AG04449 (cell line): Measurements from ENCODE around the gene TRHDE.

Experiments
- CTCF ChIA-PET: fragments of 350-600 bp; formaldehyde crosslinking; extraction: SDS; loops from one replicate; lab custom pipeline; 2021; ENCODE audit warnings: antibody characterized with exemption; lab: Yijun Ruan, JAX
- POLR2A ChIA-PET: fragments of 400-600, 350-600 bp; formaldehyde crosslinking; extraction: SDS; loops from one replicate; lab custom pipeline; 2020; ENCODE audit warnings: antibody characterized with exemption, inconsistent platforms; lab: Yijun Ruan, JAX
- DNase-seq: peaks from one replicate; pipeline ENCODE4 v3.0.0-alpha.2; 2010; ENCODE audit warnings: low read depth, low spot score
- H3K4me3 ChIP-seq: 2 replicates; pipeline ENCODE4 v1.5.1; 2011; ENCODE audit warnings: low read depth, mild to moderate bottlenecking, control low read depth, low read length
- TF ChIP-seq, protein P1 (sequence below): IDR thresholded peaks from one replicate; pipeline ENCODE4 v1.5.1; 2011; ENCODE audit warnings: mild to moderate bottlenecking, moderate library complexity, low read length, control low read depth, inconsistent platforms; ENCODE audit not compliant: insufficient read depth; ENCODE audit errors: missing control alignments

Gene TRHDE

DNA sequence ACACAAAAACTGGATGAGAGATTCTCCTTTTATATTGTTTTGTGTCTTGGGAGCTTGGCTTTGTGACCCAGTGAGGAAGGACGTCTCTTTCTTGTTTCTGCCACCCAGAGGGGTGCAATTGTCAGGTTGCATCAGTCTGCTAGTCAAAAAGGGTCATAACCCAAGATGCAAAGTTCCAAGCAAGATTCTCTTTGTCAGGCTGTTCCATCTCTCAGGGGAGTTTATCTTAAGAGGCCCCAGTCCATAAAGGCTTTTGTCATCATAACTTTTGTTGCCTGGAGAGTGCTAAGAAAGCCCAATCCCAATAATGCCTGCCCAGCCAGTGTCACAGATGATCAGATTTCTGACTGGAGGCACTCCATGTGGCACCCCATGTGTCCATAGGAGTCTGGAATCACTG, 444.9 kb downstream of the TRHDE start:
- ChIA-PET POLR2A (no interaction called here), CTCF (no interaction called here)
- TF ChIP-seq, protein P1, sequence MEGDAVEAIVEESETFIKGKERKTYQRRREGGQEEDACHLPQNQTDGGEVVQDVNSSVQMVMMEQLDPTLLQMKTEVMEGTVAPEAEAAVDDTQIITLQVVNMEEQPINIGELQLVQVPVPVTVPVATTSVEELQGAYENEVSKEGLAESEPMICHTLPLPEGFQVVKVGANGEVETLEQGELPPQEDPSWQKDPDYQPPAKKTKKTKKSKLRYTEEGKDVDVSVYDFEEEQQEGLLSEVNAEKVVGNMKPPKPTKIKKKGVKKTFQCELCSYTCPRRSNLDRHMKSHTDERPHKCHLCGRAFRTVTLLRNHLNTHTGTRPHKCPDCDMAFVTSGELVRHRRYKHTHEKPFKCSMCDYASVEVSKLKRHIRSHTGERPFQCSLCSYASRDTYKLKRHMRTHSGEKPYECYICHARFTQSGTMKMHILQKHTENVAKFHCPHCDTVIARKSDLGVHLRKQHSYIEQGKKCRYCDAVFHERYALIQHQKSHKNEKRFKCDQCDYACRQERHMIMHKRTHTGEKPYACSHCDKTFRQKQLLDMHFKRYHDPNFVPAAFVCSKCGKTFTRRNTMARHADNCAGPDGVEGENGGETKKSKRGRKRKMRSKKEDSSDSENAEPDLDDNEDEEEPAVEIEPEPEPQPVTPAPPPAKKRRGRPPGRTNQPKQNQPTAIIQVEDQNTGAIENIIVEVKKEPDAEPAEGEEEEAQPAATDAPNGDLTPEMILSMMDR: no peak
- no peak overlapping the region for H3K4me3 ChIP-seq
- DNase-seq: no peak
